Measurements from ENCODE around the gene GAS5.

The GAS5 gene

DNA sequence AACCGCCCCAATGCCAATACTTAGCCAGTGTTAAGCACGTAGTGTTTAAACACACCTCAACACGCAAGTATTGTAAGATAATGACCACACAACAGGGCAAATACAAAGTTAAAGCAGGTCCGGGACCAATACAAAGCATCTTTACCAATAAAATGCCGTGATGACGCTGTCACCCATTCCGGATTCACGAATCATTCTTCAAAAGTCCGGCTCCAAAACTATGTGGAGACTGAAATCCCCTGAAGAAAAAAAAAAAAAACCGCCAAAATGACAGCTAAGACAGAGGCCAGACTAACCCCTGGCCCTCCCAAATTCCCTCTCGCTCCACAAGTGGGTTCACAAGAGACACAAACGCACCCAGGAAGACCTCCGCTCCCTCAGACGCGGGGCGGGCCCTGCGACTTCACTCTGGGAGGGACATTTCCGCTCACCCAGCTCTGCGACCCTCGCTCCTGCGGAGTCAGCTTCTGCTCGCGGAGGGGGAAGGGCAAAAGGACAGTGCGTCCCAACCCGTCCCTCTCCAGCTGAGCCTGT lies 43.9 kb downstream of the GAS5 start:
- DNase-seq: no peak

DNA sequence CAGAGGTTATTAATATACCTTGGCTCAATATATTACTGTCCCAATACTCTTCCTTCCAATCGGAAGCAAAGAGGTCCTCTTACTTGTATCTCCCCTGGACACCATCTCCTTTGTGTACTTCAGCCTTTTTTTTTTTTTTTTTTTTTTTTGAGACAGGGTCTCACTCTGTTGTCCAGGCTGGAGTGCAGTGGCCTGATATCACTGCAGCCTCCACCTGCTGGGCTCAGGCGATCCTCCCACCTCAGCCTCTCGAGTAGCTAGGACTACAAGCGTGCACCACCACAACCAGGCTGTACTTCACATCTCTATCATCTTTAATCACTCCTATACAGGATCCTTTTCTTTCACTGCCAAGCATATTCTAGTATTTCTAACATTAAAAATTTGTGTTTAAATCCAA lies 46.1 kb downstream of the GAS5 start:
- no peak for DNase-seq

DNA sequence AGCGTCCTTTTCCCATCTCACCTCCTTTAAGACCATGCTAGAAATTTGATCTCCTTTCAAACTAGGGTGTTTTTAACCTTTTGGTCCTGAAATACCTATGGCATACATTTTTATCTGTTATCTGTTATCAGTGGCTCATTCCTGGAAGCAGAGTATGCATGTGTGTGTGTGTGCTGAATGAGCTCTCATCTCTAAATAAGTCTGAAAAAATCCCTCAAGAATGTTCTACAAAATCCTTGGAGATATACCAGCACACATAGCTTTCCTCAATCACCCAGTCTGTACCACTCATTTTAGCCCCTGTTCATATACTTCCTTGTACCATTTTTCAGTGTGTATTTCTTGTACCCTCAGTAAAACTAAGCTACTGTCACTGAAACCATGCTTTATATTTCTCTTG lies 49.3 kb downstream of the GAS5 start:
- DNase-seq: no peak

All from OCI-M1 (cell line).